ENCODE data around the gene GAB2. TPM values are rescaled to one million over a fixed set of nuclear protein-coding genes. Genes with fewer than 3 reads are reported as not detected.

The GAB2 gene
- total and polyA plus RNA-seq, 9 donors, result 30.9 to 64.6 (median 42.9) TPM

GRCh38 chr11:78336877-78337553, 80.6 kb downstream of the GAB2 start:
- Histone ChIP-seq H3K27ac (no peak overlapping the region), H3K4me3 (no peak overlapping the region), H3K9me3 (no peaks in the 10 kb centered on the region), H3K4me1 (ENCODE audit: insufficient read depth) (peaks cover 10% of the 10 kb centered on the region), H3K27me3 (no peaks in the 10 kb centered on the region), H3K36me3 (no peaks in the 10 kb centered on the region)
- intact Hi-C loops (cut with DNase I), result no loop called here
- no peak for TF ChIP-seq POLR2A (IDR thresholded peaks at IDR 0.05)
- no peak for TF ChIP-seq EP300 (IDR thresholded peaks at IDR 0.05)
- TF ChIP-seq CTCF (IDR thresholded peaks at IDR 0.05), result no peak
- DNase-seq, result no peak
- 64 to 69% (median 68%) methylated on average over 4 of the region's 4 CpGs for WGBS, 3 donors

- Histone ChIP-seq H3K9me3 (no peaks in the 10 kb centered on the region), H3K4me3 (no peak overlapping the region), H3K27ac (no peak overlapping the region), H3K4me1 (ENCODE audit: insufficient read depth) (peaks cover 6% of the 10 kb centered on the region), H3K27me3 (no peaks in the 10 kb centered on the region), H3K36me3 (no peaks in the 10 kb centered on the region)
- TF ChIP-seq CTCF (IDR thresholded peaks at IDR 0.05) (no peak), POLR2A (IDR thresholded peaks at IDR 0.05) (no peak), EP300 (IDR thresholded peaks at IDR 0.05) (no peak)
- no peak for DNase-seq
- intact Hi-C loops (cut with DNase I), result no loop called here
Measured at GRCh38 chr11:78334109-78334508, 83.5 kb downstream of the GAB2 start.

GRCh38 chr11:78332872-78333271, 84.7 kb downstream of the GAB2 start:
- intact Hi-C loops (cut with DNase I), result no loop called here
- no peak overlapping the region for H3K27ac ChIP-seq
- DNase-seq, result no peak
- no peaks in the 10 kb centered on the region for H3K27me3 ChIP-seq
- H3K4me1 ChIP-seq (ENCODE audit: insufficient read depth), result peaks cover 3% of the 10 kb centered on the region
- no peaks in the 10 kb centered on the region for H3K9me3 ChIP-seq
- H3K36me3 ChIP-seq, result no peaks in the 10 kb centered on the region
- TF ChIP-seq CTCF (IDR thresholded peaks at IDR 0.05), result no peak
- TF ChIP-seq EP300 (IDR thresholded peaks at IDR 0.05), result no peak
- no peak for TF ChIP-seq POLR2A (IDR thresholded peaks at IDR 0.05)
- H3K4me3 ChIP-seq, result no peak overlapping the region
- WGBS, 3 donors, result 80 to 90% (median 85%) methylated on average over 1 of the region's 1 CpG

- 80 to 82% (median 82%) methylated on average over 1 of the region's 1 CpG for WGBS, 3 donors
- Histone ChIP-seq H3K9me3 (no peaks in the 10 kb centered on the region), H3K4me3 (no peak overlapping the region), H3K4me1 (ENCODE audit: insufficient read depth) (peaks cover 2% of the 10 kb centered on the region), H3K36me3 (no peaks in the 10 kb centered on the region), H3K27ac (no peak overlapping the region), H3K27me3 (no peaks in the 10 kb centered on the region)
- intact Hi-C loops (cut with DNase I), result no loop called here
- DNase-seq, result no peak
- no peak for TF ChIP-seq POLR2A (IDR thresholded peaks at IDR 0.05)
- TF ChIP-seq EP300 (IDR thresholded peaks at IDR 0.05), result no peak
- TF ChIP-seq CTCF (IDR thresholded peaks at IDR 0.05), result no peak
Measured at GRCh38 chr11:78332174-78332866, 85.3 kb downstream of the GAB2 start.
